Endothelial cell (in vitro differentiated cells): ENCODE data around the gene ELP2. TPM values are rescaled to one million over a fixed set of nuclear protein-coding genes. Genes with fewer than 3 reads are reported as not detected.
"Not testable (repeated sequence)": the region's sequence is repeated elsewhere in the genome, so short reads cannot be mapped to it uniquely, and the experiment has no call there.

Source experiments
- DNase-seq: peaks from one replicate; pipeline ENCODE4 v3.0.0; 2021; ENCODE audit warnings: low spot score
- H3K27ac Mint-ChIP-seq: one replicate; pipeline ENCODE4 v1.8.0; 2021; ENCODE audit warnings: mixed read lengths, inconsistent platforms; ENCODE audit not compliant: unreplicated experiment
- H3K27me3 Mint-ChIP-seq: one replicate; pipeline ENCODE4 v1.8.0; 2021; ENCODE audit warnings: mild to moderate bottlenecking, moderate library complexity, mixed read lengths, inconsistent platforms; ENCODE audit not compliant: unreplicated experiment
- H3K36me3 Mint-ChIP-seq: one replicate; pipeline ENCODE4 v1.8.0; 2021; ENCODE audit warnings: mild to moderate bottlenecking, low read depth, mixed read lengths, inconsistent platforms; ENCODE audit not compliant: unreplicated experiment
- H3K4me1 Mint-ChIP-seq: one replicate; pipeline ENCODE4 v1.8.0; 2021; ENCODE audit warnings: mild to moderate bottlenecking, mixed read lengths, inconsistent platforms; ENCODE audit not compliant: unreplicated experiment
- H3K4me3 Mint-ChIP-seq: one replicate; pipeline ENCODE4 v1.8.0; 2021; ENCODE audit warnings: mild to moderate bottlenecking, mixed read lengths, inconsistent platforms; ENCODE audit not compliant: unreplicated experiment
- H3K9me3 Mint-ChIP-seq: one replicate; pipeline ENCODE4 v1.8.0; 2021; ENCODE audit warnings: mixed read lengths, inconsistent platforms; ENCODE audit not compliant: unreplicated experiment
- CTCF ChIP-seq: fragments of 200-600 bp; sonication (generic); IDR thresholded peaks from one replicate; pipeline ENCODE4 v1.5.0; 2021; ENCODE audit warnings: antibody characterized with exemption; ENCODE audit not compliant: unreplicated experiment
- total RNA-seq: library from RNA; stranded (reverse); fragmentation: NEBNext Ultra II Directional; extraction: Animal tissue kit (Norgen Biotek cat#: 25700); gene quantifications from one replicate; pipeline ENCODE4 v1.2.1, GENCODE V29; 2021; ENCODE audit not compliant: unreplicated experiment

ELP2 gene
- total RNA-seq, 1 donor from 2014 or later: 90.5 TPM

GRCh38 chr18:36088256-36088655 lies 41.4 kb upstream of the ELP2 start:
- peaks cover 4% of the 10 kb centered on the region for H3K9me3 Mint-ChIP-seq
- TF ChIP-seq CTCF: no peak
- no peak overlapping the region for H3K27ac Mint-ChIP-seq
- peaks cover 4% of the 10 kb centered on the region for H3K27me3 Mint-ChIP-seq
- H3K36me3 Mint-ChIP-seq: peaks cover 7% of the 10 kb centered on the region
- peaks cover 14% of the 10 kb centered on the region for H3K4me1 Mint-ChIP-seq
- no peak overlapping the region for H3K4me3 Mint-ChIP-seq
- no peak for DNase-seq

- Mint-ChIP-seq H3K9me3 (peaks cover 4% of the 10 kb centered on the region), H3K27ac (no peak overlapping the region), H3K27me3 (peaks cover 4% of the 10 kb centered on the region), H3K4me3 (no peak overlapping the region), H3K4me1 (peaks cover 20% of the 10 kb centered on the region), H3K36me3 (peaks cover 7% of the 10 kb centered on the region)
- no peak for TF ChIP-seq CTCF
- DNase-seq: no peak
These were observed 40.7 kb upstream of the ELP2 start for GRCh38 chr18:36089001-36089400.

- DNase-seq, H3K36me3 Mint-ChIP-seq, H3K27ac Mint-ChIP-seq, H3K9me3 Mint-ChIP-seq, H3K4me3 Mint-ChIP-seq, H3K27me3 Mint-ChIP-seq: not testable (repeated sequence)
- H3K4me1 Mint-ChIP-seq: peaks cover 30% of the 10 kb centered on the region
These were observed 37.6 kb upstream of the ELP2 start for GRCh38 chr18:36092116-36092515.

GRCh38 chr18:36094431-36094830 lies 35.3 kb upstream of the ELP2 start:
- no peaks in the 10 kb centered on the region for H3K27me3 Mint-ChIP-seq
- H3K4me1 Mint-ChIP-seq: peaks cover 30% of the 10 kb centered on the region
- H3K27ac Mint-ChIP-seq: peak overlapping the region; percentile 49
- H3K9me3 Mint-ChIP-seq: no peaks in the 10 kb centered on the region
- no peak for TF ChIP-seq CTCF
- no peak overlapping the region for H3K4me3 Mint-ChIP-seq
- no peak for DNase-seq
- no peaks in the 10 kb centered on the region for H3K36me3 Mint-ChIP-seq

GRCh38 chr18:36095936-36096519 lies 33.7 kb upstream of the ELP2 start:
- no peaks in the 10 kb centered on the region for H3K9me3 Mint-ChIP-seq
- H3K27me3 Mint-ChIP-seq: peaks cover 2% of the 10 kb centered on the region
- no peaks in the 10 kb centered on the region for H3K36me3 Mint-ChIP-seq
- H3K4me1 Mint-ChIP-seq: peaks cover 30% of the 10 kb centered on the region
- no peak for DNase-seq
- no peak overlapping the region for H3K4me3 Mint-ChIP-seq
- TF ChIP-seq CTCF: peak; percentile 63
- H3K27ac Mint-ChIP-seq: no peak overlapping the region
